ENCODE data around the gene FAAP20.

Gene FAAP20

GRCh38 chr1:2209400-2210083 is 15.0 kb upstream of the FAAP20 start (continued):
- TF ChIP-seq, protein P1, sequence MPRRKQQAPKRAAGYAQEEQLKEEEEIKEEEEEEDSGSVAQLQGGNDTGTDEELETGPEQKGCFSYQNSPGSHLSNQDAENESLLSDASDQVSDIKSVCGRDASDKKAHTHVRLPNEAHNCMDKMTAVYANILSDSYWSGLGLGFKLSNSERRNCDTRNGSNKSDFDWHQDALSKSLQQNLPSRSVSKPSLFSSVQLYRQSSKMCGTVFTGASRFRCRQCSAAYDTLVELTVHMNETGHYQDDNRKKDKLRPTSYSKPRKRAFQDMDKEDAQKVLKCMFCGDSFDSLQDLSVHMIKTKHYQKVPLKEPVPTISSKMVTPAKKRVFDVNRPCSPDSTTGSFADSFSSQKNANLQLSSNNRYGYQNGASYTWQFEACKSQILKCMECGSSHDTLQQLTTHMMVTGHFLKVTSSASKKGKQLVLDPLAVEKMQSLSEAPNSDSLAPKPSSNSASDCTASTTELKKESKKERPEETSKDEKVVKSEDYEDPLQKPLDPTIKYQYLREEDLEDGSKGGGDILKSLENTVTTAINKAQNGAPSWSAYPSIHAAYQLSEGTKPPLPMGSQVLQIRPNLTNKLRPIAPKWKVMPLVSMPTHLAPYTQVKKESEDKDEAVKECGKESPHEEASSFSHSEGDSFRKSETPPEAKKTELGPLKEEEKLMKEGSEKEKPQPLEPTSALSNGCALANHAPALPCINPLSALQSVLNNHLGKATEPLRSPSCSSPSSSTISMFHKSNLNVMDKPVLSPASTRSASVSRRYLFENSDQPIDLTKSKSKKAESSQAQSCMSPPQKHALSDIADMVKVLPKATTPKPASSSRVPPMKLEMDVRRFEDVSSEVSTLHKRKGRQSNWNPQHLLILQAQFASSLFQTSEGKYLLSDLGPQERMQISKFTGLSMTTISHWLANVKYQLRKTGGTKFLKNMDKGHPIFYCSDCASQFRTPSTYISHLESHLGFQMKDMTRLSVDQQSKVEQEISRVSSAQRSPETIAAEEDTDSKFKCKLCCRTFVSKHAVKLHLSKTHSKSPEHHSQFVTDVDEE (CRISPR knock-in tag; IDR thresholded peaks at IDR 0.05) = no peak
- no peak for TF ChIP-seq ZNF565 (CRISPR knock-in tag; conservative IDR thresholded peaks at IDR 0.05; ENCODE audit: low read depth)
- no peak for TF ChIP-seq OSR1 (CRISPR knock-in tag; IDR thresholded peaks at IDR 0.05)
- TF ChIP-seq POU6F1 (CRISPR knock-in tag; IDR thresholded peaks at IDR 0.05; ENCODE audit: borderline replicate concordance, low read depth) = no peak
- no peak for TF ChIP-seq ZFP30 (CRISPR knock-in tag; IDR thresholded peaks at IDR 0.05)
- TF ChIP-seq ISL1 (CRISPR knock-in tag; IDR thresholded peaks at IDR 0.05) = no peak
- TF ChIP-seq CSDC2 (CRISPR knock-in tag; IDR thresholded peaks at IDR 0.05) = no peak

DNA sequence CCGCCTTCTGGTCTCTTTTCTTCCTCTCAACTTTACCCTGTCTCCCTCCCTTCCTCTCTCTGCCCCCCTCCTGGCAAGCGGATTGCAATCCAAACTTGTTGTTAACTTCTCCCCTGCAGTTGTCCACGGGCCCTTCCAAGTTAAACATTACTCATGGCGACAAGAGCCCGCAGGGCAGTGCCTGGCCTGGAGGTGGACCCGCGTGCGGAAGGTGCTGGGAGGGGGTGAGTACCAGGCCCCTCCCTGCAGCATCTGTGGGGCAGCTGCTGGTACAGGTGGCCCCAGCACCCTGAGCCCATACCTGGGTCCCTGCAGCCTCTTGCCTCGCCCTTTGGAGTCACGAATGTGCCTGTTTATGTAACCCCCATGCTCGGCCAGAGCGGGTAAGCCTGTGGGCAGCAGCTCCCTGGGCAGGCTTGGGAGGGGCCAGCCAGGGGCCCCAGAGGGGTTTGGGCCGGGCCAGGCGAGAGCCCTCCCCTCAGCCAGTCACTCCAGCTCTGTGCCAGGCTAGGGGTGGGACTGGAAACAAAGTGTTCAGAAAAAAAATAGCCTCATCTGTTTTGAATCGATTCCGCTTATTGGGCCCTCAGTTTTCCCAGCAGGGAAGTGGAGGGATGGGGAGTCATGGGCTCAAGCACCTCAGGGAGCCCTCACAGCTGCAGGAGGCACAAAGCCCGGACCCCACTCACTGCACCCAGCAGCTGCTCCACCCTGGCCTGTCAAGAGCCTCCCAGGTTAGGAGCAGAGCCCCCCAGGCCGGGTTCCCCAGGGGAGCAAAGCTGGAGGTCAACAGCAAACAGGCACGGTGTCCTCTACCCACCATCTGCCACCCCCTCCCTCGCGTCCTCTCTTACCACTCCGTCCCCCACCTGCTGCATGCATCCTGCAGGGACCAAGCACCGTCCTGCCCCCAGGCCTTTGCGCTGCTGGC is 14.0 kb upstream of the FAAP20 start:
- no peak for ATAC-seq
- no peak for TF ChIP-seq ZFP30 (CRISPR knock-in tag; IDR thresholded peaks at IDR 0.05)
- no peak for TF ChIP-seq ZNF565 (CRISPR knock-in tag; conservative IDR thresholded peaks at IDR 0.05; ENCODE audit: low read depth)
- no peak for TF ChIP-seq RARB (CRISPR knock-in tag; IDR thresholded peaks at IDR 0.05)
- no peak for TF ChIP-seq ZC3H10 (CRISPR knock-in tag; IDR thresholded peaks at IDR 0.05)
- TF ChIP-seq PATZ1 (CRISPR knock-in tag; IDR thresholded peaks at IDR 0.05; ENCODE audit: borderline replicate concordance) = no peak
- no peak for TF ChIP-seq ZFP3 (CRISPR knock-in tag; IDR thresholded peaks at IDR 0.05)

DNA sequence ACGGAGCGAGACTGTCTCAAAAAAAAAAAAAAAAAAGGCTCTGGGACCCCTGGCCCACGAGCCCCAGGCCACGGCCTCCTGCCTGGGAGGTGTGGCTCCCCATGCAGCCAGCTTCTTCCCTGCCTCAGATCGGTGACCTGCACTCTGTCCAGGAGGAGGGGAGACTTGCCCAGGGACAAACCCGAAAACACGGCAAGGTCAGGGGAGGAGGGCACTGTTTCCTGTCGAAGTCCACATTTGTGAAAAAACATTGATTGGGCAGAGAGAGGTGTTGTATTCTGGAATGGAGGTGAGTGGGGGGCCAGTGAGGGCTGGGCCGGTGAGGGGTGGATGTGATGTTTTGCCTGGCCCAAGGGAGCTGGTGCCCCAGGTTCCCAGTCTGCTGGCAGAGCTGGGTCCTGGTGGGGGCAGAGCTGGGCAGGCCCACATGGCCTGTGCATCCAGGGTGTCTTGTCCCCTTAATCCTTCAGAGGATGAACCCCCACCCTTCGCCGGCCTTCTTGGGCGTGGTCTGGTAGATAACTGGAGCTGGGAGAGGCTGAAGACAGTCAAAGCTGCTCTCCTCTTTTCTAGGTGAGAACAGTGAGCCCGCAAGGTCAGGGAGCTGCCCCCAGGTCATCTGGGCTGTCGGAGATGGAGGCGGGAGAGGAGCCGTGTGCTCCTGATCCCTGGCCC is 12.4 kb upstream of the FAAP20 start:
- no peak for ATAC-seq

More for the DNA sequence above, 12.4 kb upstream of the FAAP20 start:
- TF ChIP-seq ZFP3 (CRISPR knock-in tag; IDR thresholded peaks at IDR 0.05) (no peak), CSDC2 (CRISPR knock-in tag; IDR thresholded peaks at IDR 0.05) (no peak), ESRRG (CRISPR knock-in tag; IDR thresholded peaks at IDR 0.05) (no peak), BACH2 (CRISPR knock-in tag; IDR thresholded peaks at IDR 0.05; ENCODE audit: borderline replicate concordance) (no peak), CREB5 (CRISPR knock-in tag; IDR thresholded peaks at IDR 0.05; ENCODE audit: low read depth) (no peak), OSR1 (CRISPR knock-in tag; IDR thresholded peaks at IDR 0.05) (no peak), PATZ1 (CRISPR knock-in tag; IDR thresholded peaks at IDR 0.05; ENCODE audit: borderline replicate concordance) (no peak), ZNF70 (CRISPR knock-in tag; IDR thresholded peaks at IDR 0.05) (no peak), RARB (CRISPR knock-in tag; IDR thresholded peaks at IDR 0.05) (no peak), ARNTL (CRISPR knock-in tag; IDR thresholded peaks at IDR 0.05; ENCODE audit: borderline replicate concordance, low read depth) (no peak), SNAI2 (CRISPR knock-in tag; IDR thresholded peaks at IDR 0.05) (no peak), ZNF565 (CRISPR knock-in tag; conservative IDR thresholded peaks at IDR 0.05; ENCODE audit: low read depth) (no peak), GLIS3 (CRISPR knock-in tag; IDR thresholded peaks at IDR 0.05) (no peak), PPARA (CRISPR knock-in tag; IDR thresholded peaks at IDR 0.05; ENCODE audit: borderline replicate concordance) (no peak), ZFP30 (CRISPR knock-in tag; IDR thresholded peaks at IDR 0.05) (no peak)
- TF ChIP-seq, protein P2, sequence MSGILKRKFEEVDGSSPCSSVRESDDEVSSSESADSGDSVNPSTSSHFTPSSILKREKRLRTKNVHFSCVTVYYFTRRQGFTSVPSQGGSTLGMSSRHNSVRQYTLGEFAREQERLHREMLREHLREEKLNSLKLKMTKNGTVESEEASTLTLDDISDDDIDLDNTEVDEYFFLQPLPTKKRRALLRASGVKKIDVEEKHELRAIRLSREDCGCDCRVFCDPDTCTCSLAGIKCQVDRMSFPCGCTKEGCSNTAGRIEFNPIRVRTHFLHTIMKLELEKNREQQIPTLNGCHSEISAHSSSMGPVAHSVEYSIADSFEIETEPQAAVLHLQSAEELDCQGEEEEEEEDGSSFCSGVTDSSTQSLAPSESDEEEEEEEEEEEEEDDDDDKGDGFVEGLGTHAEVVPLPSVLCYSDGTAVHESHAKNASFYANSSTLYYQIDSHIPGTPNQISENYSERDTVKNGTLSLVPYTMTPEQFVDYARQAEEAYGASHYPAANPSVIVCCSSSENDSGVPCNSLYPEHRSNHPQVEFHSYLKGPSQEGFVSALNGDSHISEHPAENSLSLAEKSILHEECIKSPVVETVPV (CRISPR knock-in tag; IDR thresholded peaks at IDR 0.05) = no peak

Data from SK-N-SH treated with all-trans-retinoic acid at 6 μM for 48 hours (cell line).